MG63 (cell line): ENCODE data around the gene ARSJ. TPM values are rescaled to one million over a fixed set of nuclear protein-coding genes. Genes with fewer than 3 reads are reported as not detected.

Source experiments
- DNase-seq: peaks from one replicate; pipeline ENCODE4 v3.0.0-alpha.2; 2020
- H3K27me3 ChIP-seq: fragments of 250-450 bp; sonication (Bioruptor Pico); 2 replicates; pipeline ENCODE4 v1.5.1; 2020; ENCODE audit warnings: mild to moderate bottlenecking, moderate library complexity
- H3K36me3 ChIP-seq: fragments of 250-450 bp; sonication (Bioruptor Pico); 2 replicates; pipeline ENCODE4 v1.5.1; 2020; ENCODE audit warnings: mild to moderate bottlenecking, moderate library complexity
- H3K4me3 ChIP-seq: fragments of 250-450 bp; sonication (Bioruptor Pico); 2 replicates; pipeline ENCODE4 v1.5.1; 2020; ENCODE audit warnings: mild to moderate bottlenecking, moderate library complexity
- H3K9me3 ChIP-seq: fragments of 250-450 bp; sonication (Bioruptor Pico); 2 replicates; pipeline ENCODE4 v1.5.1; 2020; ENCODE audit warnings: mild to moderate bottlenecking, moderate library complexity
- total RNA-seq: library from RNA; depleted of rRNA; stranded (reverse); fragments of >200 nt; shearing (Covaris generic); gene quantifications from 2 replicates; pipeline ENCODE4 v1.2.3, GENCODE V29; 2014; ENCODE audit warnings: low replicate concordance

ARSJ gene
- total RNA-seq, 1 experiment from 2014 or later: 41.8 TPM

- Histone ChIP-seq H3K27me3 (no peaks in the 10 kb centered on the region), H3K4me3 (no peak overlapping the region), H3K36me3 (no peaks in the 10 kb centered on the region), H3K9me3 (no peaks in the 10 kb centered on the region)
- no peak for DNase-seq
Observed at GRCh38 chr4:113998079-113998478, 18.6 kb upstream of the ARSJ start.

- no peaks in the 10 kb centered on the region for H3K27me3 ChIP-seq
- H3K36me3 ChIP-seq: no peaks in the 10 kb centered on the region
- H3K9me3 ChIP-seq: no peaks in the 10 kb centered on the region
- no peak overlapping the region for H3K4me3 ChIP-seq
- no peak for DNase-seq
Observed at GRCh38 chr4:113997206-113997605, 17.8 kb upstream of the ARSJ start.

GRCh38 chr4:113996599-113997177 is 17.2 kb upstream of the ARSJ start:
- H3K36me3 ChIP-seq: no peaks in the 10 kb centered on the region
- DNase-seq: peak; percentile 72
- H3K27me3 ChIP-seq: no peaks in the 10 kb centered on the region
- no peak overlapping the region for H3K4me3 ChIP-seq
- H3K9me3 ChIP-seq: no peaks in the 10 kb centered on the region

DNA sequence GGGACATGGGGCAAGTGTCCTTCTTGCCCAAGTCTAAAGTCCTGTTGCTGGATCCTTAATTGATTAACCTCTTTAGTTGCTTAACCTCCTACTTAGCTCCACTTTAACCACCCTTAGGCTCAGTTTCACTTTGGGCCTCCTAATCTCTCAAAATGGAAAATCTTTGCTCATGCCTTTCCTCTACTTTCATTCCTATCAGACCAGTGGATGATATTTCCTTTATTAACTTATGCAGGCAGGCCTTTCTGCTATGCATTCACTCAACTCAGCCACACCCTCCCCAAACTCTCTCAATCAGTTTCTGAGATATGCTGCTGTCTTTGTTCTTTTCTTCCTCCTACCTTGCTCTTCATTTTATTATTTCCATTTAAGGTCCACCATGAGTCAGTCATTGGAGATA is 14.4 kb upstream of the ARSJ start:
- Histone ChIP-seq H3K9me3 (no peaks in the 10 kb centered on the region), H3K4me3 (no peak overlapping the region), H3K27me3 (no peaks in the 10 kb centered on the region), H3K36me3 (no peaks in the 10 kb centered on the region)
- no peak for DNase-seq

GRCh38 chr4:113990886-113991285 is 11.4 kb upstream of the ARSJ start:
- Histone ChIP-seq H3K4me3 (no peak overlapping the region), H3K9me3 (no peaks in the 10 kb centered on the region), H3K36me3 (no peaks in the 10 kb centered on the region), H3K27me3 (no peaks in the 10 kb centered on the region)
- DNase-seq: no peak

- Histone ChIP-seq H3K9me3 (no peaks in the 10 kb centered on the region), H3K4me3 (no peak overlapping the region), H3K36me3 (no peaks in the 10 kb centered on the region), H3K27me3 (no peaks in the 10 kb centered on the region)
- DNase-seq: no peak
Observed at GRCh38 chr4:113987382-113987941, 8.0 kb upstream of the ARSJ start.

GRCh38 chr4:113982181-113982580 is 2.7 kb upstream of the ARSJ start:
- Histone ChIP-seq H3K36me3 (peaks cover 17% of the 10 kb centered on the region), H3K9me3 (no peaks in the 10 kb centered on the region), H3K4me3 (no peak overlapping the region), H3K27me3 (no peaks in the 10 kb centered on the region)
- no peak for DNase-seq

DNA sequence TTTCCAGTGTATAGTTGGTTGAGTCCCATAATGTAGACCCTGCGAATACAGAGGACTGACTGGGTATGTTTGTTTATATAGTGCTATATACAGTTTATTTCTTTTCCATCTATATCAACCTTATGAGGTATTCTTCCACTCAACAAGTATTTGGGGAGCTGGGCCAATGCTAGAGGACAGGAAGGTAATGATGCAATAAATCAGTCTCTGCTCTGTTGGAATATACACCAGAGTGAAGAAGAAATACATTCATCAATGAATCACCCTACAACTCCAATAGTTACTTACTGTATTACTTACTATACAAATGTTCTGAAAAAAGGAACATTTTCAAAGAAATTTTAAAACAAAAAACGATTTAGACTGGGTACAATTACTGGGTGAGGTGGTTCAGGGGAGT is 2.1 kb upstream of the ARSJ start:
- DNase-seq: no peak

DNA sequence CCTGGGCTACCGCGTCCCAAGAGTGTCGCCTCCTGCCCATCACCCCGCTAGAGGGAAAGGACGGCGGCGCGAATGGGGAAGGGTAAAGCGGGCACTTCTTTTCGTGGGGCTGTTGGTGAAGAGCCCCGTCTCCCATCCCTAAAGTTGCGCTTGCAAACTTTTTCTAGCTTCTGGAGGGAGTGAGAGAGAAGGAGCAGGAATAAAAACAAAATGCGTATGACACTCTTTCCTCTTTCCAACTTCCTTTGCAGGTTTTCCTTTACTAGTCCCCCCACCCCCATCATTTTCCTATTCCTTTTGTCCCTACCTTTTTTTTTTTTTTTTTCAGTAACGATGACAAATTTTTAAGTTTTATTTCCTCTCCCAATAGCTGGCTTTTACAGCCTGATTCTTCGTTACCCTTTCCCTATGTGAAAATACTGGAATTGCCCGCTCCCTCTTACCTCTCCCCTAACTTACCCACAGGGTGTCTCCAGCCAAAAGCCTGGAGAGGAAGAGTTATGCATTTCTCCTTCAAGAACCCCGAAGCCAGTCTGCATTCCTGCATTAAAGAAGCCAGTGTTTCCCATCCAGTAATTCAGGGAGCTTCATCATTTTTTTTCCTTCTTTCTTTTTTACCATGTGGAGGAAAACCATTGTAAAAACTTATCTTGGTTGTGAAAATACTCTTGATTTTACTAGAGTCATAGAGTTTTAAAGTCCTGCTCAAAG is 613 bp upstream of the ARSJ start:
- Histone ChIP-seq H3K27me3 (no peaks in the 10 kb centered on the region), H3K9me3 (no peaks in the 10 kb centered on the region), H3K36me3 (peaks cover 38% of the 10 kb centered on the region), H3K4me3 (peak overlapping the region; percentile 65)
- DNase-seq: no peak

More for the DNA sequence above, 2.1 kb upstream of the ARSJ start:
- H3K36me3 ChIP-seq: peaks cover 22% of the 10 kb centered on the region
- H3K4me3 ChIP-seq: no peak overlapping the region
- H3K27me3 ChIP-seq: no peaks in the 10 kb centered on the region
- H3K9me3 ChIP-seq: no peaks in the 10 kb centered on the region

- DNase-seq: no peak
- peaks cover 52% of the 10 kb centered on the region for H3K36me3 ChIP-seq
- H3K4me3 ChIP-seq: peak overlapping the region; percentile 65
- H3K9me3 ChIP-seq: no peaks in the 10 kb centered on the region
- no peaks in the 10 kb centered on the region for H3K27me3 ChIP-seq
Observed at GRCh38 chr4:113978561-113979147, 793 bp downstream of the ARSJ start.

- DNase-seq: no peak
- Histone ChIP-seq H3K4me3 (peak overlapping the region; percentile 65), H3K36me3 (peaks cover 57% of the 10 kb centered on the region)
Observed at GRCh38 chr4:113978105-113978504, 1.3 kb downstream of the ARSJ start.

GRCh38 chr4:113977526-113977855 is 2.0 kb downstream of the ARSJ start:
- Histone ChIP-seq H3K9me3 (no peaks in the 10 kb centered on the region), H3K27me3 (no peaks in the 10 kb centered on the region), H3K4me3 (peak overlapping the region; percentile 65), H3K36me3 (peaks cover 64% of the 10 kb centered on the region)
- no peak for DNase-seq

More at GRCh38 chr4:113978105-113978504, 1.3 kb downstream of the ARSJ start:
- H3K27me3 ChIP-seq: no peaks in the 10 kb centered on the region
- no peaks in the 10 kb centered on the region for H3K9me3 ChIP-seq

DNA sequence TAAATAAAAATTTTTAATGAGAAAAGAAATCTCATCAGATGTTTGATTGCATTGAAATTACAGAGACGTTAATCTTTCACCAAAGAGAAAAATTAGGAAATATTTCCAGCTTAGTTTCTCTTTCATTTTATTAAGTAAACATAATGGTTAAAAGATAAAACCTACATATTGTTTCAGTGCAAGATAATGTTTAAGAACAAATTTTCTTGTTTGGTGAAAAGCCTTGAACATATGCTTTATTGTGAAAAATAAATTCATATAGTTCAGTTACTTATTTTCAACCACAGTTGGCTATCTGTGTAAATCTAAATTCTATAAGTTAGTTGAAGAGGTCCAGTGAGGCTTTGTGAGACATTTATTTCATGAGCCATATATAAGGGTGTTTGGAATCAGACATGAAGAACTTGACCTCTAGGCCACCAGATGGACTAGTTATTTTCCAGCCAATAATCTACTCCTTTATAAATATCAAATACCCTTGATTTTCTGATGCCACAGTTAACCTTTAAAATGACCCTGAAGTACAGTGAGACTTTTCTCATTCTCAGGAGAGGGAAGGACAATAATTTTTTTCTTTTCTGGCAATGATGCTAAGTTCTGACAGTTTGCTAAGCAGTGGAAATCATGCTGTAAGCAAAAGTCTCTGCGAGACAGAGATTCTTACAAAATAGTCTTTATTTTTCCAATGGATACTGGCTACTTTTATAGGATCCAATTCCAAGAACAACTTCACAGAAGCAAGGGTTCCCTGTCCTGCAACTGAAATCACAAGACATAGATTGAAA is 2.5 kb downstream of the ARSJ start:
- no peaks in the 10 kb centered on the region for H3K27me3 ChIP-seq
- H3K9me3 ChIP-seq: no peaks in the 10 kb centered on the region
- peaks cover 67% of the 10 kb centered on the region for H3K36me3 ChIP-seq
- DNase-seq: no peak
- peak overlapping the region; percentile 65 for H3K4me3 ChIP-seq

DNA sequence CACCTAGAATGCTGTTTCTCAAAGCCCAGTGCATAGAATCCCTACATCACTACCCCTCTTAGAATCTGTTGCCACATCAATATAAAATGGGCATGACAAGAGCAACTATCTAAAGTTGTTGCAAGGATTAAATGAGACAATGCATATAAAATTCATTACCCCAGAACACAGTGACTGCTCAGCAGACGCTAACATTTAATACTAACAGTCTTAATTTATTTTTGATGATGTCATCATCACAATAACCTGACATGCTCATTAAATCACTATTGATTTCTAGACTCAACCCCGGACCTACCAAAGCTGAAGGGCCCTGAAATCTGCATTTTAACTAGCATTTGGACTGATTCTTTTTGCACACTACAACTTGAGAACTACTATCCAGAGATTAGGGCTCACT is 3.9 kb downstream of the ARSJ start:
- Histone ChIP-seq H3K9me3 (no peaks in the 10 kb centered on the region), H3K4me3 (peak overlapping the region; percentile 65), H3K27me3 (no peaks in the 10 kb centered on the region), H3K36me3 (peaks cover 80% of the 10 kb centered on the region)
- no peak for DNase-seq

DNA sequence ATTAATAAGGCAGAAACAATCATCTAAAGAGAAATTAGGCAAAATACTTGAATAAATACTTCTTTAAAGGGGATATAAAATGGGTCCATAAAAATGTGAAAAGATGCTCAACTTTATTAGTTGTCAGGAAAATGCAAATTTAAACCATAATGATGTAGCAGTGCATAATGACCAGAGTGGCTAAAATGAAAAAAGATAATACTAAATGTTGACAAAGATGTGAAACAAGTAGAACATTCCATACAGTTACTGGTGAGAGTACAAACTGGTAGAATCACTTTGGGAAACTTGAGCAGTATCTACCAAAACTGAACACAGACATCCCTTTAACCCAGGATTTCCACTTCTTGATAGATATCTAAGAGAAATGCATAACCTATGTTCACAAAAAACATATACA is 5.0 kb downstream of the ARSJ start:
- DNase-seq: no peak
- H3K9me3 ChIP-seq: no peaks in the 10 kb centered on the region
- peaks cover 90% of the 10 kb centered on the region for H3K36me3 ChIP-seq
- H3K4me3 ChIP-seq: peak overlapping the region; percentile 65
- H3K27me3 ChIP-seq: no peaks in the 10 kb centered on the region

DNA sequence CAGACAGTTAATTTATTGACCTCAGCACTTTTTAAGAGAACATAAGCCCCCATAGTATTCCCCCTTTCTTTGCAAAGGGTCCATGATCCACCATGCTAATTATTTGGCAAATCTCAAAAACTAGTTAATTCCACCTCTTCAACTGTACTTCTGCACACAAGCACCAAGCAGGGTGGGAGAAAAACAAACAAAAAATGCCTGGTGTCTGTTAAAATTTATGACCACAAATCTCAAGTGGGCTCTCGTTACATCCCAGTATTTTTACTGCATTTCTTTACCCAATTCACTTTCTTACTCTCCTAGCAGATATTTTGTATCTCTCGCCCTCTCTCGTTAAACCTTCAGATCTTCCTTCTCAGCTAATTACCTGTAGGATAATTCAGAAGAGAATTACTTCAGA is 6.1 kb downstream of the ARSJ start:
- no peak for DNase-seq
- Histone ChIP-seq H3K36me3 (peaks cover 95% of the 10 kb centered on the region), H3K9me3 (no peaks in the 10 kb centered on the region), H3K27me3 (no peaks in the 10 kb centered on the region), H3K4me3 (no peak overlapping the region)

DNA sequence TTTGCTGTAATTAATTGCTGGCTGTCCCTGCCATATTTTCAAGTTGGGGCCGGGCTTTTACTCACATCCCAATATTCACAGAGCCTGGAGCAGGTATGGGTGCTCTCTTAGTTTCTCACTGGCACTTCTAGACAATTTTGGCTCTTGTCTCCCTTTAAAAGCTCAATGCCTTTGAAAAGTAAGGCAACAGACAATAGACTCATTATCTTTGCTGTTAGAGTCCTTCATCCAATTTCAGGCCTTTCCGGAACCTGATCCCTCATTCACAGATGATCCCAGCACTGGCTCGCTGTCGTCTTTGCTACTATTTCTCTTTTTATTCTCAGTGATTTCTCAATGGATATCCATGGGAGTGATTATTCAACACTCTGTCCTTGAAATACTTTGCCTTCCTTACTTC is 6.7 kb downstream of the ARSJ start:
- peaks cover 95% of the 10 kb centered on the region for H3K36me3 ChIP-seq
- H3K4me3 ChIP-seq: no peak overlapping the region
- DNase-seq: no peak
- no peaks in the 10 kb centered on the region for H3K9me3 ChIP-seq
- H3K27me3 ChIP-seq: no peaks in the 10 kb centered on the region
